ENCODE data around the gene CADPS2. TPM values are rescaled to one million over a fixed set of nuclear protein-coding genes. Genes with fewer than 3 reads are reported as not detected.

The CADPS2 gene
- total RNA-seq, 2 experiments from 2014 or later, result not detected

GRCh38 chr7:122465296-122465695 lies 421.0 kb downstream of the CADPS2 start:
- Mint-ChIP-seq H3K4me1 (ENCODE audit: low read depth) (no peaks in the 10 kb centered on the region), H3K36me3 (ENCODE audit: low read depth) (no peaks in the 10 kb centered on the region), H3K27me3 (no peaks in the 10 kb centered on the region), H3K9me3 (no peaks in the 10 kb centered on the region), H3K27ac (no peak overlapping the region), H3K4me3 (no peak overlapping the region)
- H3K27ac ChIP-seq (ENCODE audit: low read depth in 1 of 2, low read length in 2 of 2), result no peak overlapping the region
- no peaks in the 10 kb centered on the region for H3K27me3 ChIP-seq (ENCODE audit: control insufficient read depth in 1 of 2, insufficient read depth in 2 of 2, low read length in 2 of 2)
- ChIA-PET POLR2A (no interaction called here), CTCF (no interaction called here)
- H3K4me3 ChIP-seq (ENCODE audit: low read length), result no peak overlapping the region
- no peak for DNase-seq
- no peaks in the 10 kb centered on the region for H3K36me3 ChIP-seq (ENCODE audit: insufficient read depth, low read length)
- TF ChIP-seq, protein P1, sequence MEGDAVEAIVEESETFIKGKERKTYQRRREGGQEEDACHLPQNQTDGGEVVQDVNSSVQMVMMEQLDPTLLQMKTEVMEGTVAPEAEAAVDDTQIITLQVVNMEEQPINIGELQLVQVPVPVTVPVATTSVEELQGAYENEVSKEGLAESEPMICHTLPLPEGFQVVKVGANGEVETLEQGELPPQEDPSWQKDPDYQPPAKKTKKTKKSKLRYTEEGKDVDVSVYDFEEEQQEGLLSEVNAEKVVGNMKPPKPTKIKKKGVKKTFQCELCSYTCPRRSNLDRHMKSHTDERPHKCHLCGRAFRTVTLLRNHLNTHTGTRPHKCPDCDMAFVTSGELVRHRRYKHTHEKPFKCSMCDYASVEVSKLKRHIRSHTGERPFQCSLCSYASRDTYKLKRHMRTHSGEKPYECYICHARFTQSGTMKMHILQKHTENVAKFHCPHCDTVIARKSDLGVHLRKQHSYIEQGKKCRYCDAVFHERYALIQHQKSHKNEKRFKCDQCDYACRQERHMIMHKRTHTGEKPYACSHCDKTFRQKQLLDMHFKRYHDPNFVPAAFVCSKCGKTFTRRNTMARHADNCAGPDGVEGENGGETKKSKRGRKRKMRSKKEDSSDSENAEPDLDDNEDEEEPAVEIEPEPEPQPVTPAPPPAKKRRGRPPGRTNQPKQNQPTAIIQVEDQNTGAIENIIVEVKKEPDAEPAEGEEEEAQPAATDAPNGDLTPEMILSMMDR (IDR thresholded peaks at IDR 0.05), result no peak
- H3K9me3 ChIP-seq (ENCODE audit: control insufficient read depth in 1 of 2, insufficient read depth in 1 of 2, low read length in 2 of 2), result peaks cover 0 to 8% of the 10 kb centered on the region in 2 experiments
- intact Hi-C loops (cut with DNase I, micrococcal nuclease), result no loop called here
- H3K4me1 ChIP-seq (ENCODE audit: insufficient read depth, low read length), result no peaks in the 10 kb centered on the region
- ATAC-seq (ENCODE audit: poor library complexity), result no peak

DNA sequence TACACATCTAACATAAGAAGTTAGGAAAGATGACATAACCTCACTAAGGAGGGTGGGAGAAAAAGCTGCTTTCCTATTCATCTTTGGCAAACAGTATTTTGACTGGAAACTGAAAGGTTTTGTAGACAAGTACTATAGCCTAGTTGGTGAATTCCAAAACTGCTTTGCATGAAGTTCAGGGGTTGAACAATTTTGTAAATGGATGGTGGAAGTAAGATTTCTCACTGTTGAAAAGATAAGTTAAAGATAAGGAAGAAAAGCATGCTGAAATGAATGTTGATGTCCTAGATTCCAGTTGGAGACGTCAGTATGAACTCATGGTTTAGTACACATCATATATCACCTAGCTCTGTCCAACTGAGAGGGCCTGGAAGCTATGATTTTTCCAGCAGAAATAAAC lies 422.6 kb downstream of the CADPS2 start:
- DNase-seq, result no peak

DNA sequence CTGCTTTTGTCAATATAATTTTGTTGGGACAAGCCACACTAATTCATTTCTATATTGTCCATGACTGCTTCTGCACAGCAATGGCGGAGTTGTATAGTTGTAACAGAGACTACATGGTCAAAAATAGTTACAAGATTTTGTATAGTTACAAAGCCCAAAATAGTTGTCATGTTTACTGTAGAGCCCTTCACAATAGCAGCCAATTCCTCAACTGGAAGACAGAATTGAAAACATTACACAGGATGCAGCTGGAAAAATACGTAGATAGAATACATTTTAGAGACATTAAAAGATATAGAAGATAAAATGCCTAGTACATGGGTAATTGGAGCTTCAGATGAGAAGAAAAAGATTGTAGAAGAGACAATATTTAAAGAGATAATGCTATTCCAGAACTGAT lies 425.3 kb downstream of the CADPS2 start:
- Mint-ChIP-seq H3K4me3 (no peak overlapping the region), H3K27ac (no peak overlapping the region), H3K9me3 (no peaks in the 10 kb centered on the region), H3K36me3 (ENCODE audit: low read depth) (no peaks in the 10 kb centered on the region), H3K4me1 (ENCODE audit: low read depth) (no peaks in the 10 kb centered on the region), H3K27me3 (no peaks in the 10 kb centered on the region)
- H3K36me3 ChIP-seq (ENCODE audit: insufficient read depth, low read length), result no peaks in the 10 kb centered on the region
- H3K27me3 ChIP-seq (ENCODE audit: control insufficient read depth in 1 of 2, insufficient read depth in 2 of 2, low read length in 2 of 2), result no peaks in the 10 kb centered on the region
- peaks cover 0 to 8% of the 10 kb centered on the region in 2 experiments for H3K9me3 ChIP-seq (ENCODE audit: control insufficient read depth in 1 of 2, insufficient read depth in 1 of 2, low read length in 2 of 2)
- POLR2A ChIA-PET, result no interaction called here
- CTCF ChIA-PET, result no interaction called here
- H3K27ac ChIP-seq (ENCODE audit: low read depth in 1 of 2, low read length in 2 of 2), result no peak overlapping the region
- no peaks in the 10 kb centered on the region for H3K4me1 ChIP-seq (ENCODE audit: insufficient read depth, low read length)
- ATAC-seq (ENCODE audit: poor library complexity) (no peak), DNase-seq (no peak)
- H3K4me3 ChIP-seq (ENCODE audit: low read length), result no peak overlapping the region
- TF ChIP-seq, protein P1 (IDR thresholded peaks at IDR 0.05), result no peak
- intact Hi-C loops (cut with DNase I, micrococcal nuclease), result no loop called here

More for the DNA sequence above, 422.6 kb downstream of the CADPS2 start:
- Mint-ChIP-seq H3K4me1 (ENCODE audit: low read depth) (no peaks in the 10 kb centered on the region), H3K27ac (no peak overlapping the region), H3K36me3 (ENCODE audit: low read depth) (no peaks in the 10 kb centered on the region), H3K27me3 (no peaks in the 10 kb centered on the region), H3K9me3 (no peaks in the 10 kb centered on the region), H3K4me3 (no peak overlapping the region)
- Histone ChIP-seq H3K4me1 (ENCODE audit: insufficient read depth, low read length) (no peaks in the 10 kb centered on the region), H3K36me3 (ENCODE audit: insufficient read depth, low read length) (no peaks in the 10 kb centered on the region), H3K4me3 (ENCODE audit: low read length) (no peak overlapping the region), H3K27me3 (ENCODE audit: control insufficient read depth in 1 of 2, insufficient read depth in 2 of 2, low read length in 2 of 2) (no peaks in the 10 kb centered on the region), H3K27ac (ENCODE audit: low read depth in 1 of 2, low read length in 2 of 2) (no peak overlapping the region), H3K9me3 (ENCODE audit: control insufficient read depth in 1 of 2, insufficient read depth in 1 of 2, low read length in 2 of 2) (peaks cover 0 to 8% of the 10 kb centered on the region in 2 experiments)
- intact Hi-C loops (cut with DNase I, micrococcal nuclease), result no loop called here
- TF ChIP-seq, protein P1 (IDR thresholded peaks at IDR 0.05), result no peak
- ATAC-seq (ENCODE audit: poor library complexity), result no peak
- CTCF ChIA-PET, result no interaction called here
- POLR2A ChIA-PET, result no interaction called here

All from CD4-positive, alpha-beta T cell (primary cell).